GM21360 (cell line): ENCODE results near the gene GSTCD.

Source experiments
- ATAC-seq: cut with Tn5 transposase; IDR thresholded peaks from one replicate; pipeline ENCODE4 v1.9.1; 2021; ENCODE audit warnings: mild to moderate bottlenecking, moderate library complexity; ENCODE audit not compliant: unreplicated experiment

The GSTCD gene

GRCh38 chr4:105871997-105872396 is 163.4 kb downstream of the GSTCD start:
- no peak for ATAC-seq

- ATAC-seq, result no peak
Measured at GRCh38 chr4:105875233-105875632, 166.6 kb downstream of the GSTCD start.

- ATAC-seq, result no peak
Measured at GRCh38 chr4:105878668-105879067, 170.1 kb downstream of the GSTCD start.

- ATAC-seq, result no peak
Measured at GRCh38 chr4:105887508-105887907, 178.9 kb downstream of the GSTCD start.

GRCh38 chr4:105894660-105895582 is 186.3 kb downstream of the GSTCD start, which contains the start of gene NPNT:
TSS of gene NPNT (plus strand) at chr4:105895471. CDS start at chr4:105895653, 182 bp downstream.
- ATAC-seq, result peak; percentile 46

- ATAC-seq, result peak; percentile 44
Measured at GRCh38 chr4:105895583-105896460, 187.2 kb downstream of the GSTCD start.

GRCh38 chr4:105896461-105896942 is 187.9 kb downstream of the GSTCD start:
- peak; percentile 17 for ATAC-seq
